ENCODE measurements around the gene COPA. TPM values are rescaled to one million over a fixed set of nuclear protein-coding genes. Genes with fewer than 3 reads are reported as not detected.

COPA gene
- total and polyA plus RNA-seq, 10 of the 15 experiments (the other 5 are each of a cell fraction or from before 2014, with no cell fraction given): 53.7 to 180 (median 123) TPM

DNA sequence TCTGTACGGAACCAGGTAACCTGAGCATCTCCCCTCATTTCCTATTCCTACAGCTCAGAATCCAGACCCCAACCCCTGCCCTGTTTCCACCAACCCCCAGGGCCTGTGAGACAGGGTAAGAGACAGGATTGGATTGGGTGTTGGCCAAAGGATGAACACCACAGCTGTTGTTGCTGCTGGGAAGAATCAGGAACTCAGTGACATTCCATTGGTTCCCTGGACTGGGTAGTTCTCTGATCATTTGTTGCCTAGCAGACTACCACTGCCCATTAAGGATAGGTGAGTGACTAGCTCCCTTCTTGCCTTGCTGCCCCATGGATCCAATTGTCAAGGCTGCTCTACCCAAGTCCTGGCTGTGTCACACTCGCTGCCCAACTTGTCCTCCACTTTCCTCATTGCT is 10.2 kb upstream of the COPA start:
- in situ Hi-C loops (cut with MboI): no loop called here
- H3K4me3 ChIP-seq: no peak overlapping the region
- POLR2A ChIA-PET: no interaction called here
- no TSS peak for BruUV-seq (replicated peaks)
- H3K27me3 ChIP-seq (replicated peaks in 1 of 2; ENCODE audit: control insufficient read depth in 2 of 2, insufficient read depth in 2 of 2, low read length in 1 of 2): no peaks in the 10 kb centered on the region
- no peak overlapping the region for H3K9ac ChIP-seq (ENCODE audit: control insufficient read depth, insufficient read depth, low read length)
- peaks cover under 1% of the 10 kb centered on the region; the same call in 1 of the 2 replicates for H3K79me2 ChIP-seq (ENCODE audit: control insufficient read depth, insufficient read depth, low read length)
- H3K4me2 ChIP-seq (ENCODE audit: control insufficient read depth, insufficient read depth): no peak overlapping the region
- H4K20me1 ChIP-seq (ENCODE audit: control insufficient read depth, insufficient read depth): no peaks in the 10 kb centered on the region
- CTCF ChIA-PET: interaction anchor here (1.1 to 7.0 kb wide), 6 partner anchors 20 to 307 kb away, joined by 3 to 98 read pairs (median 3); no protein-coding TSS in a partner anchor
- H3K27ac ChIP-seq (ENCODE audit: control insufficient read depth, insufficient read depth): no peak overlapping the region
- intact Hi-C loops (cut with micrococcal nuclease; ENCODE audit: unreplicated experiment): no loop called here
- DNase-seq (ENCODE audit: low read depth, low spot score) (no peak), ATAC-seq (no peak), FAIRE-seq (no peak)
- H3K9me3 ChIP-seq (replicated peaks; ENCODE audit: control insufficient read depth, insufficient read depth, low read length): no peaks in the 10 kb centered on the region
- RAD21 ChIA-PET (ENCODE audit: unreplicated experiment): interaction anchor here (1.6 to 2.3 kb wide), 3 partner anchors 23 to 160 kb away, joined by 3 to 8 read pairs (median 4); no protein-coding TSS in a partner anchor
- H3K4me1 ChIP-seq (ENCODE audit: control insufficient read depth, insufficient read depth, low read length): no peaks in the 10 kb centered on the region
- no peak overlapping the region for H2AFZ ChIP-seq (ENCODE audit: control insufficient read depth, low read depth, low read length)
- 0 out of 2 replicates have a peak, but pooled peaks have one; percentile 20 for TF ChIP-seq CREB1 (IDR thresholded peaks at IDR 0.05; ENCODE audit: low read depth)
- TF ChIP-seq NFXL1 (IDR thresholded peaks at IDR 0.05; ENCODE audit: borderline replicate concordance): no peak
- peak; percentile 87 for TF ChIP-seq RFX5 (IDR thresholded peaks at IDR 0.05; ENCODE audit: low read depth, low read length)
- SMC1A ChIA-PET (ENCODE audit: uncharacterized antibody, unreplicated experiment): interaction anchor here (3.1 to 3.3 kb wide), 2 partner anchors 23 to 254 kb away, joined by 10 to 16 read pairs; no protein-coding TSS in a partner anchor
- H3K36me3 ChIP-seq (ENCODE audit: control insufficient read depth in 2 of 2, insufficient read depth in 2 of 2, low read length in 1 of 2): peaks cover 46 to 59% of the 10 kb centered on the region in 2 experiments
- 98% methylated on average over 2 of the region's 2 CpGs for WGBS (ENCODE audit: insufficient coverage, insufficient replicate concordance, low lambda C conversion rate, missing lambda C conversion rate)

DNA sequence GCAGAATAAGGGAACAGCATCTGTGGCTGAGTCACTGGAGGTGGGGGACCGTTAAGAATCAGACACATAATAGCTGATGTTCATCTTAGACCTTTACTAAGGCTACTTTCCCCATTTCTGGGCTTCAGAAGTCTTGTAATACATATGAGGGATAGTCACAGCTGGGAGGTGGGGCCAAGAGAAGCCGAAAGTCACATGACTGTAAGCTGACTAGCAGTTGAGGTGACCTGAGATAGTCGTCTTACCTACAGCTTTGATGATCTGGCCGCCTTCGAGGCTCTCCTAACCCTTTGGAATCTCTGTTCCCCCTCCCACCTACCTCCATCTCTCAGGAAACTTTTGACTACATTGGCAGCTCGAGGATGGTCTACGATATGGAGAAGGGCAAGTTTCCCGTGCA is 9.5 kb upstream of the COPA start:
- no peaks in the 10 kb centered on the region for H4K20me1 ChIP-seq (ENCODE audit: control insufficient read depth, insufficient read depth)
- ChIA-PET POLR2A (no interaction called here), SMC1A (ENCODE audit: uncharacterized antibody, unreplicated experiment) (interaction anchor here (1.1 to 3.3 kb wide), 2 partner anchors 18 to 24 kb away, joined by 3 to 16 read pairs; no protein-coding TSS in a partner anchor), RAD21 (ENCODE audit: unreplicated experiment) (interaction anchor here (1.6 to 2.3 kb wide), 2 partner anchors 25 to 159 kb away, joined by 3 to 8 read pairs; no protein-coding TSS in a partner anchor), CTCF (interaction anchor here (1.1 to 7.0 kb wide), 5 partner anchors 19 to 307 kb away, joined by 3 to 98 read pairs (median 3); no protein-coding TSS in a partner anchor)
- no peak for ATAC-seq
- no peak overlapping the region for H2AFZ ChIP-seq (ENCODE audit: control insufficient read depth, low read depth, low read length)
- FAIRE-seq: no peak
- intact Hi-C loops (cut with micrococcal nuclease; ENCODE audit: unreplicated experiment) (no loop called here), in situ Hi-C loops (cut with MboI) (no loop called here)
- H3K27me3 ChIP-seq (replicated peaks in 1 of 2; ENCODE audit: control insufficient read depth in 2 of 2, insufficient read depth in 2 of 2, low read length in 1 of 2): no peaks in the 10 kb centered on the region
- BruUV-seq (replicated peaks): no TSS peak
- no peak overlapping the region for H3K27ac ChIP-seq (ENCODE audit: control insufficient read depth, insufficient read depth)
- peaks cover 41 to 59% of the 10 kb centered on the region in 2 experiments for H3K36me3 ChIP-seq (ENCODE audit: control insufficient read depth in 2 of 2, insufficient read depth in 2 of 2, low read length in 1 of 2)
- no peaks in the 10 kb centered on the region for H3K4me1 ChIP-seq (ENCODE audit: control insufficient read depth, insufficient read depth, low read length)
- H3K4me2 ChIP-seq (ENCODE audit: control insufficient read depth, insufficient read depth): no peak overlapping the region
- peaks cover 3% of the 10 kb centered on the region; the same call in 1 of the 2 replicates for H3K79me2 ChIP-seq (ENCODE audit: control insufficient read depth, insufficient read depth, low read length)
- DNase-seq (ENCODE audit: low read depth, low spot score): no peak
- H3K4me3 ChIP-seq: no peak overlapping the region
- no peaks in the 10 kb centered on the region for H3K9me3 ChIP-seq (replicated peaks; ENCODE audit: control insufficient read depth, insufficient read depth, low read length)
- no peak overlapping the region for H3K9ac ChIP-seq (ENCODE audit: control insufficient read depth, insufficient read depth, low read length)
- 90% methylated on average over 8 of the region's 8 CpGs for WGBS (ENCODE audit: insufficient coverage, insufficient replicate concordance, low lambda C conversion rate, missing lambda C conversion rate)
- no peak for TF ChIP-seq ZBTB4 (CRISPR knock-in tag; IDR thresholded peaks at IDR 0.05)
- no peak for TF ChIP-seq E4F1 (IDR thresholded peaks at IDR 0.05; ENCODE audit: borderline replicate concordance, partially characterized antibody)
- no peak for TF ChIP-seq POLR2A (IDR thresholded peaks at IDR 0.05; ENCODE audit: low read depth, low read length)
- no peak for TF ChIP-seq IRF4 (IDR thresholded peaks at IDR 0.05; ENCODE audit: low read depth, low read length)

Measured in GM12878 (cell line).